GM12878 (cell line): ENCODE results near the gene TMEM53. TPM values are rescaled to one million over a fixed set of nuclear protein-coding genes. Genes with fewer than 3 reads are reported as not detected.

ENCODE experiments used
- ATAC-seq: fragments of 200-7000 bp; cut with Tn5 transposase; 3 replicates; pipeline ENCODE4 v1.9.1; 2020; ENCODE audit warnings: mild to moderate bottlenecking, moderate library complexity
- BruUV-seq: library from RNA; stranded (reverse); fragments of 400-500 nt; replicated peaks from 2 replicates; lab custom pipeline; 2021; lab: Mats Ljungman, UMichigan
- CTCF ChIA-PET: fragments of 300-600 bp; sonication (Branson Sonifier 250); formaldehyde crosslinking; extraction: SDS; loops from one replicate; lab custom pipeline; 2021; ENCODE audit warnings: inconsistent platforms; lab: Yijun Ruan, JAX
- POLR2A ChIA-PET: fragments of 350-600 bp; formaldehyde crosslinking; extraction: SDS; loops from one replicate; lab custom pipeline; 2021; ENCODE audit warnings: inconsistent platforms; lab: Charles Lee
- RAD21 ChIA-PET: fragments of 300-600 bp; sonication (Branson Sonifier 250); formaldehyde crosslinking; loops from one replicate; lab custom pipeline; 2023; ENCODE audit warnings: antibody characterized with exemption; ENCODE audit not compliant: unreplicated experiment; lab: Charles Lee
- SMC1A ChIA-PET: fragments of 300-600 bp; sonication (Branson Sonifier 250); formaldehyde crosslinking; loops from one replicate; lab custom pipeline; 2023; ENCODE audit not compliant: unreplicated experiment, uncharacterized antibody; lab: Charles Lee
- DNase-seq: peaks from one replicate; pipeline ENCODE4 v3.0.0-alpha.2; 2011; ENCODE audit warnings: low read depth, low spot score
- FAIRE-seq: peaks from 3 replicates; lab custom pipeline; 2011; peaks lifted over from hg19 to GRCh38; lab: Jason Lieb, UNC
- H2AFZ ChIP-seq: 2 replicates; pipeline ENCODE4 v1.6.0; 2011; ENCODE audit warnings: low read depth, low read length, control low read depth; ENCODE audit not compliant: control insufficient read depth
- H3K27ac ChIP-seq: 2 replicates; pipeline ENCODE4 v1.5.1; 2011; ENCODE audit warnings: control low read depth; ENCODE audit not compliant: control insufficient read depth, insufficient read depth
- H3K27me3 ChIP-seq, 2 experiments: replicated peaks in 1 of 2; 2 replicates each; pipeline versions ENCODE4 v1.6.0 to v1.6.1; 2011; ENCODE audit warnings: low read length in 1 of 2; ENCODE audit not compliant: control insufficient read depth in 2 of 2, insufficient read depth in 2 of 2
- H3K36me3 ChIP-seq, 2 experiments: 2 replicates each; pipeline ENCODE4 v1.5.1; 2011; ENCODE audit warnings: low read length in 1 of 2; ENCODE audit not compliant: control insufficient read depth in 2 of 2, insufficient read depth in 2 of 2
- H3K4me1 ChIP-seq: 2 replicates; pipeline ENCODE4 v1.6.1; 2011; ENCODE audit warnings: mild to moderate bottlenecking, low read length, moderate library complexity, mixed read lengths; ENCODE audit not compliant: control insufficient read depth, insufficient read depth
- H3K4me2 ChIP-seq: 2 replicates; pipeline ENCODE4 v1.6.0; 2011; ENCODE audit warnings: control low read depth; ENCODE audit not compliant: control insufficient read depth, insufficient read depth
- H3K4me3 ChIP-seq: fragments of 200-600 bp; sonication (generic); 2 replicates; pipeline ENCODE4 v1.5.1; 2016
- H3K79me2 ChIP-seq: 2 replicates; pipeline ENCODE4 v1.6.0; 2011; ENCODE audit warnings: low read length; ENCODE audit not compliant: control insufficient read depth, insufficient read depth
- H3K9ac ChIP-seq: 2 replicates; pipeline ENCODE4 v1.8.0; 2011; ENCODE audit warnings: low read length, control low read depth, mixed read lengths; ENCODE audit not compliant: control insufficient read depth, insufficient read depth
- H3K9me3 ChIP-seq: replicated peaks from 3 replicates; pipeline ENCODE4 v1.5.1; 2011; ENCODE audit warnings: mild to moderate bottlenecking, low read length; ENCODE audit not compliant: control insufficient read depth, insufficient read depth
- H4K20me1 ChIP-seq: 2 replicates; pipeline ENCODE4 v1.6.0; 2011; ENCODE audit not compliant: control insufficient read depth, insufficient read depth
- CHD1 ChIP-seq: IDR thresholded peaks from 2 replicates; pipeline ENCODE4 v1.6.1; 2012; ENCODE audit warnings: low read depth, low read length, improper control_type of control experiment
- CREM ChIP-seq: IDR thresholded peaks from 2 replicates; pipeline ENCODE4 v1.6.1; 2014; ENCODE audit warnings: antibody characterized with exemption, low read depth
- FOS ChIP-seq: IDR thresholded peaks from 3 replicates; pipeline ENCODE4 v1.6.1; 2011; ENCODE audit warnings: borderline replicate concordance; ENCODE audit not compliant: insufficient read length; ENCODE audit errors: extremely low read depth
- SMAD5 ChIP-seq: IDR thresholded peaks from 2 replicates; pipeline ENCODE4 v1.6.1; 2016; ENCODE audit warnings: antibody characterized with exemption, low read depth
- TCF7 ChIP-seq: IDR thresholded peaks from 2 replicates; pipeline ENCODE4 v1.6.1; 2014; ENCODE audit warnings: antibody characterized with exemption, borderline replicate concordance
- WGBS: methylation state at CpG from one replicate; pipeline ENCODE4 v1.1.6; 2016; ENCODE audit warnings: low lambda C conversion rate; ENCODE audit not compliant: insufficient replicate concordance, insufficient coverage; ENCODE audit errors: missing lambda C conversion rate; 5-methylcytosine and 5-hydroxymethylcytosine counted together
- in situ Hi-C: fragments of 300-500 bp; cut with MboI; formaldehyde crosslinking; loops from 9 replicates; pipeline ENCODE4 v1.14.3; 2018; ENCODE audit warnings: mixed read lengths
- intact Hi-C: fragments of 100-400 bp; cut with micrococcal nuclease; formaldehyde crosslinking; loops from one replicate; pipeline ENCODE4 v1.14.2; 2022; ENCODE audit not compliant: unreplicated experiment
- polyA plus RNA-seq, 11 experiments: library from polyadenylated mRNA; depleted of rRNA in 4 of 11; unstranded in 6 of 11; stranded (reverse) in 5 of 11; fragments of >200 nt; fragmentation: Nextera tagmentation in 4 of 11; fragmentation: Illumina TruSeq in 1 of 11; extraction: Ambion mirVana in 4 of 11; extraction: Trizol in 1 of 11; gene quantifications; 1 replicate in 1 of 11; 2 replicates in 10 of 11; pipeline versions ENCODE4 v1.2.1 to v1.2.3, GENCODE V29; 2011 to 2016; ENCODE audit warnings: inconsistent platforms in 2 of 11, missing spikeins in 2 of 11, low read depth in 1 of 11
- total RNA-seq, 4 experiments: library from RNA; depleted of rRNA in 3 of 4; stranded (reverse); fragments of >200 nt in 3 of 4; fragmentation: Illumina TruSeq in 1 of 4; extraction: Trizol in 1 of 4; gene quantifications; 2 replicates each; pipeline versions ENCODE4 v1.2.1 to v1.2.3, GENCODE V29; 2013 to 2021
- TF ChIP-seq, protein P1 (sequence below): fragments of 450-650 bp; IDR thresholded peaks from 2 replicates; pipeline ENCODE4 v1.6.1; 2017; ENCODE audit warnings: mild to moderate bottlenecking, moderate library complexity

Gene TMEM53
- total and polyA plus RNA-seq, 10 of the 15 experiments (the other 5 are each of a cell fraction or from before 2014, with no cell fraction given), result 3.1 to 23.9 (median 11.1) TPM

DNA sequence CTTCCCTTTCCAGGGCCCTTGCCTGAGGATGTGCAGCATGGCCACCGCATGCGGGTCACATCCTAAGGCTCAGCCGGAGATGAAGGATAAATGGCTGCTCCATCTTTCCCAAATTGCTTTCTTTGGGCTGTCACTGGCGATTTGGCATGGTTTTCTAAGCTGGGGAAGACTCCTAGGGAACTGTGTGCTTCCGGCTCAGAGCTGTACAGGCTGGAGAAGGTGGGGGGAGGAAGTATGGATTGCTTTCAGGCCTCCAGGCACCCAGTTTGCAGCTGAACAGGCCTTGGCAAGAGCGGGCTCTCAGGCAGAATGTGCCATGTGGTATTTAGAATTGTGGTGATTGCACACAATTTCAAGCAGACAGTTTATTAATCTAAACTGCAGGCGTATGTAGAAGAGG lies 48.9 kb downstream of the TMEM53 start:
- Histone ChIP-seq H3K9ac (no peak overlapping the region), H2AFZ (no peak overlapping the region), H3K27ac (no peak overlapping the region), H3K27me3 (no peaks in the 10 kb centered on the region; a peak in 2 of 4 replicates), H4K20me1 (no peaks in the 10 kb centered on the region), H3K36me3 (no peaks in the 10 kb centered on the region), H3K4me3 (no peak overlapping the region), H3K4me2 (no peak overlapping the region), H3K4me1 (no peaks in the 10 kb centered on the region), H3K79me2 (no peaks in the 10 kb centered on the region), H3K9me3 (no peaks in the 10 kb centered on the region)
- ChIA-PET CTCF (interaction anchor here (0.8 to 2.7 kb wide), 2 partner anchors 16 to 27 kb away, joined by 3 to 10 read pairs; no protein-coding TSS in a partner anchor), RAD21 (no interaction called here), SMC1A (no interaction called here), POLR2A (no interaction called here)
- ATAC-seq (no peak), FAIRE-seq (no peak), DNase-seq (no peak)
- TF ChIP-seq SMAD5 (no peak), FOS (no peak), TCF7 (no peak)
- WGBS, result 54% methylated on average over 7 of the region's 7 CpGs
- in situ Hi-C loops (no loop called here), intact Hi-C loops (no loop called here)
- BruUV-seq, result no TSS peak

DNA sequence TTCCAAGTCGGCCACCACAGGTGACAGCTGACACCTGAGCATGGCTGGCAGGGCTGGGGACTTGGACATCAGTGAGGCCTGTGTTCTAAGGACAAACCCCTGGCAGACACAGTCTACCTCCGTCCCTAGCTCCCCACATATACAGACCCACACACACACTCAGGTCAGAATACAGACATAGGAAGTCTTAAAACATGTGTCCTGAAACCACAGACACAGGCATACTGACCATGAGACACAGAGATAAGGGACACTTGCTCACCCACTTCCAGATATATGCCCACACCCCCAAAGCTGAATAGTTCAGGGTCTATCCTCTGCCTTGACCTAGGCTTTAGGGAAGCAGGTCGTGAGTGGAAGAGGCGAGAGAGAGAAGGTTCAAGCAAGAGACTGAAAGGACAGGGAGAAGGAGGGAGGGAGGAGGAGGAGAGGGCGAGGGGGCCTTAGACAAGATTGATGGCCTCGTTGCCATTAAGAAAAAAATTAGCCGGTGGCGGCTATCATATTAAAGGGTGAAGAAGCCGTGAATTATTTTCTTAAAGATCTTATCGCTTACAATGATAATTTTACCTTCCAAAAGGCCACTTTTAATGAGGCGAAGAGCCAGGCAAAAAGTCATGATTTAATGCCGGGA lies 49.9 kb downstream of the TMEM53 start:
- no peaks in the 10 kb centered on the region for H3K79me2 ChIP-seq
- no peaks in the 10 kb centered on the region for H3K9me3 ChIP-seq
- 37% methylated on average over 12 of the region's 12 CpGs for WGBS
- SMC1A ChIA-PET, result interaction anchor here (1.3 kb wide), 1 partner anchor 16 kb away, joined by 4 read pairs; no protein-coding TSS in a partner anchor
- H4K20me1 ChIP-seq, result no peaks in the 10 kb centered on the region
- no peak overlapping the region for H3K4me3 ChIP-seq
- TF ChIP-seq CREM (no peak), CHD1 (no peak)
- TF ChIP-seq, protein P1, sequence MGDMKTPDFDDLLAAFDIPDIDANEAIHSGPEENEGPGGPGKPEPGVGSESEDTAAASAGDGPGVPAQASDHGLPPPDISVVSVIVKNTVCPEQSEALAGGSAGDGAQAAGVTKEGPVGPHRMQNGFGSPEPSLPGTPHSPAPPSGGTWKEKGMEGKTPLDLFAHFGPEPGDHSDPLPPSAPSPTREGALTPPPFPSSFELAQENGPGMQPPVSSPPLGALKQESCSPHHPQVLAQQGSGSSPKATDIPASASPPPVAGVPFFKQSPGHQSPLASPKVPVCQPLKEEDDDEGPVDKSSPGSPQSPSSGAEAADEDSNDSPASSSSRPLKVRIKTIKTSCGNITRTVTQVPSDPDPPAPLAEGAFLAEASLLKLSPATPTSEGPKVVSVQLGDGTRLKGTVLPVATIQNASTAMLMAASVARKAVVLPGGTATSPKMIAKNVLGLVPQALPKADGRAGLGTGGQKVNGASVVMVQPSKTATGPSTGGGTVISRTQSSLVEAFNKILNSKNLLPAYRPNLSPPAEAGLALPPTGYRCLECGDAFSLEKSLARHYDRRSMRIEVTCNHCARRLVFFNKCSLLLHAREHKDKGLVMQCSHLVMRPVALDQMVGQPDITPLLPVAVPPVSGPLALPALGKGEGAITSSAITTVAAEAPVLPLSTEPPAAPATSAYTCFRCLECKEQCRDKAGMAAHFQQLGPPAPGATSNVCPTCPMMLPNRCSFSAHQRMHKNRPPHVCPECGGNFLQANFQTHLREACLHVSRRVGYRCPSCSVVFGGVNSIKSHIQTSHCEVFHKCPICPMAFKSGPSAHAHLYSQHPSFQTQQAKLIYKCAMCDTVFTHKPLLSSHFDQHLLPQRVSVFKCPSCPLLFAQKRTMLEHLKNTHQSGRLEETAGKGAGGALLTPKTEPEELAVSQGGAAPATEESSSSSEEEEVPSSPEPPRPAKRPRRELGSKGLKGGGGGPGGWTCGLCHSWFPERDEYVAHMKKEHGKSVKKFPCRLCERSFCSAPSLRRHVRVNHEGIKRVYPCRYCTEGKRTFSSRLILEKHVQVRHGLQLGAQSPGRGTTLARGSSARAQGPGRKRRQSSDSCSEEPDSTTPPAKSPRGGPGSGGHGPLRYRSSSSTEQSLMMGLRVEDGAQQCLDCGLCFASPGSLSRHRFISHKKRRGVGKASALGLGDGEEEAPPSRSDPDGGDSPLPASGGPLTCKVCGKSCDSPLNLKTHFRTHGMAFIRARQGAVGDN, result no peak
- H3K27me3 ChIP-seq, result no peaks in the 10 kb centered on the region; a peak in 2 of 4 replicates
- in situ Hi-C loops (no loop called here), intact Hi-C loops (no loop called here)
- no peak for FAIRE-seq
- H3K4me1 ChIP-seq, result no peaks in the 10 kb centered on the region
- ATAC-seq, result no peak; the same call in 2 of the 3 replicates
- H3K4me2 ChIP-seq, result no peak overlapping the region
- POLR2A ChIA-PET, result no interaction called here
- no peak for DNase-seq
- RAD21 ChIA-PET, result no interaction called here
- H3K9ac ChIP-seq, result no peak overlapping the region
- H2AFZ ChIP-seq, result no peak overlapping the region
- no peaks in the 10 kb centered on the region for H3K36me3 ChIP-seq
- BruUV-seq, result no TSS peak
- CTCF ChIA-PET, result interaction anchor here (0.8 to 2.7 kb wide), 2 partner anchors 17 to 28 kb away, joined by 3 to 10 read pairs; no protein-coding TSS in a partner anchor
- no peak overlapping the region for H3K27ac ChIP-seq
